WTC11 (cell line): ENCODE measurements around the gene C17orf50. TPM values are rescaled to one million over a fixed set of nuclear protein-coding genes. Genes with fewer than 3 reads are reported as not detected.

Source experiments
- ATAC-seq: fragments of 200-7000 bp; cut with Tn5 transposase; 2 replicates; pipeline ENCODE4 v1.10.0; 2021; ENCODE audit warnings: mild to moderate bottlenecking, moderate library complexity
- CTCF ChIA-PET: fragments of 300-600 bp; sonication (Branson Sonifier 250); formaldehyde crosslinking; loops from one replicate; lab custom pipeline; 2021; ENCODE audit warnings: antibody characterized with exemption; lab: Charles Lee
- POLR2A ChIA-PET: fragments of 350-600 bp; sonication (Branson Sonifier 250); formaldehyde crosslinking; loops from one replicate; lab custom pipeline; 2021; ENCODE audit warnings: antibody characterized with exemption; lab: Charles Lee
- DNase-seq: peaks from one replicate; pipeline ENCODE4 v3.0.0; 2021; ENCODE audit warnings: low spot score
- H3K27ac Mint-ChIP-seq: 2 replicates; pipeline ENCODE4 v1.8.0; 2021; ENCODE audit warnings: mixed read lengths
- H3K27me3 Mint-ChIP-seq: 2 replicates; pipeline ENCODE4 v1.8.0; 2021; ENCODE audit warnings: low read depth, mild to moderate bottlenecking, moderate library complexity, mixed read lengths
- H3K36me3 Mint-ChIP-seq: 2 replicates; pipeline ENCODE4 v1.8.0; 2021; ENCODE audit warnings: mixed read lengths
- H3K4me1 Mint-ChIP-seq: 2 replicates; pipeline ENCODE4 v1.8.0; 2022; ENCODE audit warnings: mixed read lengths
- H3K4me3 Mint-ChIP-seq: 2 replicates; pipeline ENCODE4 v1.8.0; 2021; ENCODE audit warnings: mild to moderate bottlenecking, moderate library complexity, mixed read lengths
- H3K9me3 Mint-ChIP-seq: 2 replicates; pipeline ENCODE4 v1.8.0; 2021; ENCODE audit warnings: mixed read lengths
- ARID4B ChIP-seq: sonication (generic); formaldehyde crosslinking; IDR thresholded peaks from 2 replicates; pipeline ENCODE4 v1.8.0; 2023; ENCODE audit warnings: missing genetic modification reagents, mild to moderate bottlenecking, borderline replicate concordance
- ATF1 ChIP-seq: sonication (generic); formaldehyde crosslinking; IDR thresholded peaks from 2 replicates; pipeline ENCODE4 v1.8.1; 2023; ENCODE audit warnings: mild to moderate bottlenecking, moderate library complexity, missing genetic modification reagents
- ESRRA ChIP-seq: sonication (generic); formaldehyde crosslinking; IDR thresholded peaks from 2 replicates; pipeline ENCODE4 v1.8.1; 2022; ENCODE audit warnings: mild to moderate bottlenecking, missing genetic modification reagents, borderline replicate concordance
- GABPB1 ChIP-seq: sonication (generic); formaldehyde crosslinking; IDR thresholded peaks from 2 replicates; pipeline ENCODE4 v1.8.1; 2023; ENCODE audit warnings: mild to moderate bottlenecking, missing genetic modification reagents
- GRHL2 ChIP-seq: fragments of 250-450 bp; sonication (Bioruptor Pico); IDR thresholded peaks from 2 replicates; pipeline ENCODE4 v1.8.0; 2022; ENCODE audit warnings: mild to moderate bottlenecking, moderate library complexity; ENCODE audit not compliant: insufficient replicate concordance, severe bottlenecking
- GTF2I ChIP-seq: fragments of 250-450 bp; sonication (Bioruptor Pico); conservative IDR thresholded peaks from 2 replicates; pipeline ENCODE4 v1.4.0; 2021; ENCODE audit warnings: mild to moderate bottlenecking
- JAZF1 ChIP-seq: fragments of 250-450 bp; sonication (Bioruptor Pico); IDR thresholded peaks from 2 replicates; pipeline ENCODE4 v1.9.0; 2021; ENCODE audit warnings: moderate library complexity, mild to moderate bottlenecking, inconsistent platforms
- MLX ChIP-seq: sonication (generic); formaldehyde crosslinking; IDR thresholded peaks from 2 replicates; pipeline ENCODE4 v1.8.1; 2023; ENCODE audit warnings: mild to moderate bottlenecking, missing genetic modification reagents, moderate library complexity
- NFATC4 ChIP-seq: fragments of 250-450 bp; sonication (Bioruptor Pico); IDR thresholded peaks from 2 replicates; pipeline ENCODE4 v1.9.0; 2021; ENCODE audit warnings: mild to moderate bottlenecking
- NFYB ChIP-seq: sonication (generic); formaldehyde crosslinking; conservative IDR thresholded peaks from 2 replicates; pipeline ENCODE4 v1.8.0; 2022; ENCODE audit warnings: low read depth, missing genetic modification reagents
- NR1H2 ChIP-seq: sonication (generic); formaldehyde crosslinking; IDR thresholded peaks from 2 replicates; pipeline ENCODE4 v1.9.0; 2021; ENCODE audit warnings: mild to moderate bottlenecking, moderate library complexity, missing genetic modification reagents
- OVOL2 ChIP-seq: fragments of 250-450 bp; sonication (Bioruptor Pico); IDR thresholded peaks from 2 replicates; pipeline ENCODE4 v1.9.0; 2021; ENCODE audit warnings: mild to moderate bottlenecking, borderline replicate concordance
- PREB ChIP-seq: sonication (generic); formaldehyde crosslinking; IDR thresholded peaks from 2 replicates; pipeline ENCODE4 v1.8.1; 2022; ENCODE audit warnings: mild to moderate bottlenecking, missing genetic modification reagents, moderate library complexity, borderline replicate concordance
- RELA ChIP-seq: sonication (generic); formaldehyde crosslinking; IDR thresholded peaks from 2 replicates; pipeline ENCODE4 v1.8.1; 2022; ENCODE audit warnings: missing genetic modification reagents, mild to moderate bottlenecking, borderline replicate concordance
- SP1 ChIP-seq: sonication (generic); formaldehyde crosslinking; conservative IDR thresholded peaks from 2 replicates; pipeline ENCODE4 v1.8.1; 2022; ENCODE audit warnings: missing genetic modification reagents
- TCF7 ChIP-seq: sonication (generic); formaldehyde crosslinking; IDR thresholded peaks from 2 replicates; pipeline ENCODE4 v1.8.0; 2022; ENCODE audit warnings: mild to moderate bottlenecking, low read depth, missing genetic modification reagents, moderate library complexity
- TP53 ChIP-seq: sonication (generic); formaldehyde crosslinking; IDR thresholded peaks from 2 replicates; pipeline ENCODE4 v1.8.1; 2023; ENCODE audit warnings: mild to moderate bottlenecking, missing genetic modification reagents
- USF1 ChIP-seq: sonication (generic); formaldehyde crosslinking; IDR thresholded peaks from 2 replicates; pipeline ENCODE4 v1.8.0; 2022; ENCODE audit warnings: mild to moderate bottlenecking, missing genetic modification reagents
- ZBTB43 ChIP-seq: sonication (generic); formaldehyde crosslinking; IDR thresholded peaks from 2 replicates; pipeline ENCODE4 v1.8.1; 2023; ENCODE audit warnings: mild to moderate bottlenecking, missing genetic modification reagents
- ZNF121 ChIP-seq: sonication (generic); formaldehyde crosslinking; IDR thresholded peaks from 2 replicates; pipeline ENCODE4 v1.8.0; 2023; ENCODE audit warnings: missing genetic modification reagents
- ZNF281 ChIP-seq: sonication (generic); formaldehyde crosslinking; IDR thresholded peaks from 2 replicates; pipeline ENCODE4 v1.8.0; 2023; ENCODE audit warnings: mild to moderate bottlenecking, missing genetic modification reagents
- ZNF425 ChIP-seq: fragments of 250-450 bp; sonication (Bioruptor Pico); conservative IDR thresholded peaks from 2 replicates; pipeline ENCODE4 v1.9.0; 2021; ENCODE audit warnings: mild to moderate bottlenecking
- total RNA-seq: library from RNA; stranded (reverse); gene quantifications from 3 replicates; pipeline ENCODE4 v1.2.3, GENCODE V29; 2021

The C17orf50 gene
- total RNA-seq, 1 experiment from 2014 or later: 0.35 TPM

GRCh38 chr17:35725802-35726126 is 34.9 kb upstream of the C17orf50 start:
- Mint-ChIP-seq H3K4me3 (no peak overlapping the region), H3K27ac (no peak overlapping the region), H3K27me3 (peaks cover 12% of the 10 kb centered on the region), H3K36me3 (peaks cover 26% of the 10 kb centered on the region), H3K9me3 (no peaks in the 10 kb centered on the region), H3K4me1 (peaks cover 42% of the 10 kb centered on the region)
- ChIA-PET CTCF (interaction anchor here (1.2 to 8.1 kb wide), 3 partner anchors 22 to 112 kb away, joined by 5 to 85 read pairs (median 11); no protein-coding TSS in a partner anchor), POLR2A (no interaction called here)
- DNase-seq: no peak
- peak; percentile 25; the same call in 1 of the 2 replicates for ATAC-seq
- no peak for TF ChIP-seq GABPB1
- TF ChIP-seq GTF2I: no peak
- TF ChIP-seq TP53 (CRISPR knock-in tag): no peak
- no peak for TF ChIP-seq GRHL2 (CRISPR knock-in tag)
- no peak for TF ChIP-seq MLX
- TF ChIP-seq ZNF121 (CRISPR knock-in tag): no peak
- no peak for TF ChIP-seq NFATC4
- no peak for TF ChIP-seq ARID4B (CRISPR knock-in tag)
- no peak for TF ChIP-seq NR1H2
- TF ChIP-seq ZNF425 (CRISPR knock-in tag): no peak
- no peak for TF ChIP-seq USF1 (CRISPR knock-in tag)
- TF ChIP-seq ESRRA (CRISPR knock-in tag): no peak
- TF ChIP-seq SP1: no peak
- TF ChIP-seq JAZF1 (CRISPR knock-in tag): no peak
- TF ChIP-seq TCF7 (CRISPR knock-in tag): no peak
- no peak for TF ChIP-seq OVOL2 (CRISPR knock-in tag)

GRCh38 chr17:35726127-35726952 is 34.3 kb upstream of the C17orf50 start:
- CTCF ChIA-PET: interaction anchor here (1.2 to 8.1 kb wide), 3 partner anchors 21 to 113 kb away, joined by 5 to 85 read pairs (median 11); no protein-coding TSS in a partner anchor
- H3K4me3 Mint-ChIP-seq: no peak overlapping the region
- POLR2A ChIA-PET: no interaction called here
- H3K27me3 Mint-ChIP-seq: peaks cover 16% of the 10 kb centered on the region
- DNase-seq (no peak), ATAC-seq (peak; percentile 13; the same call in 1 of the 2 replicates)
- no peaks in the 10 kb centered on the region for H3K9me3 Mint-ChIP-seq
- H3K36me3 Mint-ChIP-seq: peaks cover 26% of the 10 kb centered on the region
- H3K4me1 Mint-ChIP-seq: peaks cover 47% of the 10 kb centered on the region
- no peak overlapping the region for H3K27ac Mint-ChIP-seq
- TF ChIP-seq NR1H2 (no peak), ZNF281 (no peak), RELA (no peak), ZBTB43 (CRISPR knock-in tag) (no peak), ATF1 (CRISPR knock-in tag) (no peak), PREB (CRISPR knock-in tag) (no peak), NFYB (CRISPR knock-in tag) (no peak)
